ENCODE data around the gene CAPZA2.
"Not testable (repeated sequence)": the region's sequence is repeated elsewhere in the genome, so short reads cannot be mapped to it uniquely, and the experiment has no call there.

CAPZA2 gene

GRCh38 chr7:116955801-116956476 is 93.6 kb downstream of the CAPZA2 start:
- H3K4me3 ChIP-seq (ENCODE audit: low read depth, low read length), result peak overlapping the region; percentile 2
- no peak for TF ChIP-seq CTCF (IDR thresholded peaks at IDR 0.05; ENCODE audit: borderline replicate concordance, insufficient read depth, low read depth, low read length)

DNA sequence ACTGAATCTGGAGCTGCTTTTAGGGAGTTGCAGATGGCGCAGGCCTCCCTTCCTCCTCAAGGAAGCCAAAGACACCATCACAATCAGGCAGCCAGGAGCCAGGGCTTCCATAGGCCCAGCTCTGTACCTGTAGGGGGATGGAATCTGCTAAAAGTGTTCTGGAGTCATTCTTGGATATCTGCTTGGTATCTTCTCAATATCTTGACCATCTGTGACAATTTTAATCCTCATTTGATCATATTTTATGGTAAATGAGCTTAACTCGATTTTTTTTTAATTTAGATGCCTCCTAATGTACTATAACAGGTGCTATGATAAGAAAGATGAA is 94.1 kb downstream of the CAPZA2 start:
- no peak for TF ChIP-seq CTCF (IDR thresholded peaks at IDR 0.05; ENCODE audit: borderline replicate concordance, insufficient read depth, low read depth, low read length)
- H3K4me3 ChIP-seq (ENCODE audit: low read depth, low read length), result peak overlapping the region; percentile 3

DNA sequence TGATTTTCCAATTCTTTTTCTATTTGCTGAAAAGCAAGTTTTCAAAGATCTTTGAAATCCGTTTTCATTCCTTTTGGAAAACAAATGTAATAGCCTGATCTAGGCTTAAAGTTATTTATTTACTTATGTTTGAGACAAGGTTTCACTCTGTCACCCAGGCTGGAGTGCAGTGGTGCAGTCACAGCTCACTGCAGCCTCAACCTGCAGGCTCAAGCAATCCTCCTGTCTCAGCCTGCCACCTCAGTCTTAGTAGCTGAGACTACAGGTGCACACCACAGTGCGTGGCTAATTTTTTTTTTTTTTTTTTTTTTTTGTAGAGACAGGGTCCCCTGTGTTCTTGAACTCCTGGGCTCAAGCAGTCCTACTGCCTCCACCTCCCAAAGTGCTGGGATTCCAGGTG is 95.5 kb downstream of the CAPZA2 start:
- H3K4me3 ChIP-seq (ENCODE audit: low read depth, low read length), result no peak overlapping the region

DNA sequence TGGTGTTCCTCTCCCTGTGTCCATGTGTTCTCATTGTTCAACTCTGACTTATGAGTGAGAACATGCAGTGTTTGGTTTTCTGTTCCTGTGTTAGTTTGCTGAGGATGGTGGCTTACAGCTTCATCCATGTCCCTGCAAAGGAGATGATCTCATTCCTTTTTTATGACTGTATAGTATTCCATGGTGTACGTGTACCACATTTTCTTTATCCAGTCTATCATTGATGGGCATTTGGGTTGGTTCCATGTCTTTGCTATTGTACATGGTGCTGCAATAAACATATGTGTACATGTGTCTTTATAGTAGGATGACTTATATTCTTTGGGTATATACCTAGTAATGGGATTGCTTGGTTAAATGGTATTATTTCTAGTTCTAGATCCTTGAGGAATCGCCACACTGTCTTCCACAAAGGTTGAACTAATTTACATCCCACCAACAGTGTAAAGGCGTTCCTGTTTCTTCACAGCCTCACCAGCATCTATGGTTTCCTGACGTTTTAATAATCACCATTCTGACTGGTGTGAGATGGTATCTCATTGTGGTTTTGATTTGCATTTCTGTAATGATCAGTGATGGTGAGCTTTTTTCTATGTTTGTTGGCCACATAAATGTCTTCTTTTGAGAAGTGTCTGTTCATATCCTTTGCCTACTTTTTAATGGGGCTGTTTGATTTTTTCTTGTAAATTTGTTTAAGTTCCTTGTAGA is 99.7 kb downstream of the CAPZA2 start:
- not testable (repeated sequence) for H3K4me3 ChIP-seq (ENCODE audit: low read depth, low read length)

More for the DNA sequence above, 95.5 kb downstream of the CAPZA2 start:
- TF ChIP-seq CTCF (IDR thresholded peaks at IDR 0.05; ENCODE audit: borderline replicate concordance, insufficient read depth, low read depth, low read length), result no peak

- no peak for TF ChIP-seq CTCF (IDR thresholded peaks at IDR 0.05; ENCODE audit: borderline replicate concordance, insufficient read depth, low read depth, low read length)
- no peak overlapping the region for H3K4me3 ChIP-seq (ENCODE audit: low read depth, low read length)
These were observed 100.8 kb downstream of the CAPZA2 start for GRCh38 chr7:116963234-116963633.

GRCh38 chr7:116966601-116967000 is 104.2 kb downstream of the CAPZA2 start:
- no peak for TF ChIP-seq CTCF (IDR thresholded peaks at IDR 0.05; ENCODE audit: borderline replicate concordance, insufficient read depth, low read depth, low read length)
- H3K4me3 ChIP-seq (ENCODE audit: low read depth, low read length), result no peak overlapping the region

DNA sequence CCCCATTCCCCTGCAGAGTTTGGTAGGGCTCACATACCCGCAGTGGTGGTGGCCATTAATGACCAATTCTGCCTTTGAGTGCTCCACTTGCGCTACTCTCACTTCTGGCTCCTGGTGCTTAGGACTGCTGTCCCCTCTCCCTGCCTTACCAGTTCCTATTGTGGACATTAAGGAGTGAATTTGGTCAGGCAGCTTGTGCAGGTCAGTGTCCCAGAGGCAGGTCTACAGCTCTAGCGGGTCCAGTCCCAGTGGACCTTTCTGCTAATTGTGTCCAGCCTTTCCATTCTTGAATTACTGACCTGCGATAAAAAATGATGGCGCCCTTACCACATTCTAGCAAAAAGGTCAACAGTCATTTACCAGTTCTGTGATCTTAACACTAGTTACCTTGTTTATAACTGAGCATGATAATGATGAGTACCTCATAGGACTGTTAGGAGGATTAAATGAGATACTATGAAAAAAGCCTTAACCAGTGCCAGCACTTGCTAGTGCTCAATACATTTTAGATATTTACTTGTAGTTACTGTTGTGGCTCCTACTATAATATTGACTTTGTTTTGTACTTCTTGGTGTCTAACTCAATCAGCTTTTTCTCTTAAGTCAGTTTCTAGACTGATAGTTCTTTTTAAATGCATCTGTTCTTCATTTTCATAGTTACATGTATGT is 105.0 kb downstream of the CAPZA2 start:
- H3K4me3 ChIP-seq (ENCODE audit: low read depth, low read length), result no peak overlapping the region
- TF ChIP-seq CTCF (IDR thresholded peaks at IDR 0.05; ENCODE audit: borderline replicate concordance, insufficient read depth, low read depth, low read length), result no peak

Measured in GM12875 (cell line).